GM18502 (cell line): ENCODE results near the gene LHCGR.
"Not testable (repeated sequence)": the region's sequence is repeated elsewhere in the genome, so short reads cannot be mapped to it uniquely, and the experiment has no call there.

Source experiments
- ATAC-seq: cut with Tn5 transposase; IDR thresholded peaks from one replicate; pipeline ENCODE4 v1.9.1; 2021; ENCODE audit warnings: mild to moderate bottlenecking; ENCODE audit not compliant: unreplicated experiment, poor library complexity

Gene LHCGR

DNA sequence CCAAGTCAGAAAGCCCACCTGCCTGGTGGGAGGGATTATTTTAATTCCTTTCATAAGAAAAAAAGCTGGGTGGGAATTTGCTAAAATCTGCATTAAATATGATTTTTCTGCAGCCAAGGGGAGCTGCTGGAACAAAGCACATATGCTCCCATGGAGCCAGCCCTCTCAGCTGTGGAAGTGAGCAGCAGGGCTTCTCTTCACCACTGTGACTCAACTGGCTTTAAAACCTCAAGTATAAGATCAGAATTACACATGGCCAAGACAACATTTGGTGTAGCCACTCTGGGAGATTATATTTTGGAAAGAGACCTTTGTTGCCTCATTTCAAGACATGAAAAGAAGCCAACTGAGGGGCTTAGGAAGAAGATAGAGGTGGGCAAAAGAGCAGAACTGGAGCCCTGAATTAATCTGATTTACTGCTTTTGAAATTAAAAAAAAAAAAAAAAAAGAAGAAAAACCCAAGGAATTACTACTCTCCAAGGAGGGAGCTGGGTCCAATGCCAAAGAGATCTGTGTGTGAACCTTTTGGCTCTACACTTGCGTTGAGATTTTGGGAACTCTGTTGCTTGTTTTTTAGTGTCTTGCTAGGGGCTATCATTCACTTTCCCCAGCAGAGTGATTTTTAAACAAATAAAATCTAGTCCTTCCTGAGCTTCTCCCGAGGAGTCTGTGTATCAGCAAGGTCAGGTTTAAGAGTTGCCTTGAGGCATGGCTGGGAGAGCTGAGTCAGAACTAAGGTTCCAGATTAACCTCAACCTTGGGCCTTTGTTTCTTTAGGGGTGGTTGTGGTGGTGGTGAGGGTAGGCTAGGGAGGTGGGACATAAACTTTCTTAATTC is 6.0 kb downstream of the LHCGR start:
- ATAC-seq, result peak; percentile 76

DNA sequence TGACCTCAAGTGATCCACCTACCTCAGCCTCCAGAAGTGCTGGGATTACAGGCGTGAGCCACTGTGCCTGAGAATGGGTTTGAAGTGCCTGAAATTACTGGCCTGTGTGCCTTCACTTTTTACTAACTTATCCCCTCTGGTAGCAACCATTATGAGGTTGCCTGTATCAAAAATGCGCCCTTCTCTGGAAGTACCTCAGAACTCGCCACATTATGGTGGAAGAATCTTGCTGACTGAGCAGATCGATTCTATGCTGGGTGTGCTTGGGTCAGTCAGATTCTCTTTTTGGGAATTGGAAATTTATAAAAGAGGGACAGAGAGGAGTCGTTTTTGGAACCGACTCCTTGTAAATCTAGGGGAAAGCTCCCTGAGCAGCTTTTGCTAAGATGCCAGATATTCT is 8.2 kb downstream of the LHCGR start:
- no peak for ATAC-seq

DNA sequence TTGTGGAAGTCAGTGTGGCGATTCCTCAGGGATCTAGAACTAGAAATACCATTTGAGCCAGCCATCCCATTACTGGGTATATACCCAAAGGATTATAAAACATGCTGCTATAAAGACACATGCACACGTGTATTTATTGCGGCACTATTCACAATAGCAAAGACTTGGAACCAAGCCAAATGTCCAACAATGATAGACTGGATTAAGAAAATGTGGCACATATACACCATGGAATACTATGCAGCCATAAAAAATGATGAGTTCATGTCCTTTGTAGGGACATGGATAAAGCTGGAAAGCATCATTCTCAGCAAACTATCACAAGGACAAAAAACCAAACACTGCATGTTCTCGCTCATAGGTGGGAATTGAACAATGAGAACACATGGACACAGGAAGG is 16.3 kb downstream of the LHCGR start:
- not testable (repeated sequence) for ATAC-seq

DNA sequence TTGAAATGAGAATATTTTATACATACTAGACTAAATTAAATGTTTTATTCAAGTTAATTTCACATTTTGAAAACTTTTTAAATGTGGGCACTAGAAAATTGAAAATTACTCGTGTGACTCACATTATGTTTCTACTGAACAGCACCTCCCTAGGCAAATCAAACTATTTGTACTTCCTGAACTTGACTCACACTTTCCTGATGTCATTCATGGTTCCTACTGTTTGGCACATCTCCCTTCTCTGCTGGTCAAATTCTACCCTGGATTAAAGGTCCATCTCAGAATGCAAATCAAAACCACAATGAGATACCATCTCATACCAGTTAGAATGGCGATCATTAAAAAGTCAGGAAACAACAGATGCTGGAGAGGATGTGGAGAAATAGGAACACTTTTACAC is 16.7 kb downstream of the LHCGR start:
- no peak for ATAC-seq

DNA sequence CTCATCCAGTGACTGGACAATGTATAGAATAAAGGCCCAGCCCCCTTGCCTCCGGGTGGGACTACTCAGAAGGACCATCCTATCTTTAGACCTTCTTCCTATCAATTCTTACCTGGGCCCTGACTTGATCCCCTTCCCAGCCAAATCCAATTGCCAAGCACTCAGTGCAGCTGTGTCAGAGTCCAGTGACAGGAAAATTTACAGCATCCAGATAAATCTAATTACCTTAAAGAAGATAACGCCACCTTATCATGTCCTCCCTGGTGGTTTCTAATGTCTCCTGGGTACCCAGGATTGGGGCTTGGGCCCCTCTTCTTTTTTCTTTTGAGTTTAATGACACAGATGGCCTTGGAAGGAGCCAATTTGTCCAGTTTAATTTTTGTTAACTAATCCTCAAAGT is 19.3 kb downstream of the LHCGR start:
- ATAC-seq, result no peak

DNA sequence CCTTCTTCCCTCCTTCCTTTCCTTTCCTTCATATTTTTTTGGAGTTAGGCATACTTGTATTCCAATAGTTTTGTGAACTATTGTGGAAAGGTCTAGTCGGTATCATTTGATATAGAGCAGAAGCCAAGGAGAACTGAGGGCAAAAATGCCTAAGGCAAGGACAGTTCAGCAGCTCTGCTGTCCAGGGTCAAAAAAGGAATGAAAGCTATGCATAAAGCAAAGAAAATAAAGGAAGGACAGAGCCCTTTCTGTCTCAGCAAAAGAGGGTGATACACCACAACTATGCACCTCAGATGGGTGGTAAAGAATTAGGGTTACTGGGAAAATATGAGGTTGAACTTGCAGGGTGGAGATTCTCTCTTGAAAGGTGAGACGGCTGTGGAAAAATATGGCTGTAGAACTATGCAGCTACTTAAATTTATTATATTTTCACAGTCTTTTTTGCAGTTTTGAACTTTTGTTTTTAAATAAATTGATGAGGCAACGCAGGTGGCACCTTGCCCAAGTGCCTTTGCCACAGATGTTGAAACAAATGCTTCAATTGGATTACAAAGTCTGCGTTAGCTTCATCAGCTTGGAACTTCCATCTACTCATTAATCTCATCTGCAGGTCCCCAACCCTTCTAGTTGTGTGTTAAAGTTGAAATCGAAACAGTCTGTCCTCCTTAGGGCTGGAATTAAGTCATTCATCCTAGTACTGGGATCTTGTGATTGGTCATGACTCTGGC is 20.8 kb downstream of the LHCGR start:
- no peak for ATAC-seq

DNA sequence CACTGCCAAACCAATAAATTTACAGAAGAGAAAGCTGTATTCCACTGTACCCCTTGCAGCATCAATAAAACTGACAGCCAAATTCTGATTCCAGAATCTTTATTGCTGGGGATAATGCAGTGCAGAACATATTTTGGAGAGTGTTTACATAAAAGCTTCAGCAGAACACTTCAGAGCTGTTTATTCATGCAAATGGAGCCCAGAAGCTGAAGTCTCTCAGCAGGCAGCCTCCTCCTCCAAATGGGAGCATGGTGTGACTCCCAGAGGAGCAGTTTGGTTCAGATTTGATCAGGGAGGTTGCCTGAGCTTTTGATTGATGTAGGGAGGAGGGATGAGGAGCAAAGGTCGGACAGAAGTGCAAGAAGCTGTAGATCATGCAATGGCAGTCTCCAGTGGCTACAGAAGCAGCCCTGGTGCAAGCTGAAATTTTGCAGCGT is 22.4 kb downstream of the LHCGR start:
- ATAC-seq, result no peak

DNA sequence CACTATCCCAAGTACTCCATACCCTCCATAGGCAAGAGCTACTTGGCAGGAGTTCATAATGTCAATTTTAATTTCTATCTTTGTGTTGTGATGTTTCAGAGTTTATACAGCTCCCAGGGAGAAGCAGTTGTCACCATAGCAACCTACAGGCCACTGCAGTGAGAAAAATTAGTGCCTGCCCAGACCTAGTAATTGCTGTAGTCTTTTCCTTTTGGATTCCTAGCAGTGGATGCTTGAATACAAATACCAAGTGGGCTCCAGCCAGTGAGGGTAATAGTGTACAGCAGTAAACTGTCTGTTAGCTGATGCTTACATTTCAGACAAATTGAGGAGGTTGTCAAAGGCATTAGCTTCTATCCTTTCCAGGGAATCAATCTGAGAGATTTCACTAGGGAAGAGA is 26.7 kb downstream of the LHCGR start:
- ATAC-seq, result no peak

DNA sequence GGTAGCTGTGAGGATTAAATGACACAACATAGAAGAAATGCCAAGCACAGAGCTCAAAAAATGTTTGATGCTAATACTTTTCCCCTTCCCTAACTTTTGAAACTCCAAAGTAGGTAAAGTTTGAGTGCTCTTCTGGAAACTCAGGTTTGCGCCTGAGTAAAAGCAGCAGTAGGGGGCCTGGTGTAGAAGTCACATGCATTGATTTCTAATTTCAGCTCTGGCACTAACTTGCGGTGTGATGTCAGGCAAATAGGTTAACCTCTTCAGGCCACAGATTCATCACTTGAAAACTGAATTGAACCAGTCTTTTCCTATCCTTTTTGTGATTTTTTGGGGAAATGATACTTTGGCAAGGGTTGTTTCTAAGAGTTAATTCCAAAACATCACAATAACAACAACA is 27.2 kb downstream of the LHCGR start:
- no peak for ATAC-seq

DNA sequence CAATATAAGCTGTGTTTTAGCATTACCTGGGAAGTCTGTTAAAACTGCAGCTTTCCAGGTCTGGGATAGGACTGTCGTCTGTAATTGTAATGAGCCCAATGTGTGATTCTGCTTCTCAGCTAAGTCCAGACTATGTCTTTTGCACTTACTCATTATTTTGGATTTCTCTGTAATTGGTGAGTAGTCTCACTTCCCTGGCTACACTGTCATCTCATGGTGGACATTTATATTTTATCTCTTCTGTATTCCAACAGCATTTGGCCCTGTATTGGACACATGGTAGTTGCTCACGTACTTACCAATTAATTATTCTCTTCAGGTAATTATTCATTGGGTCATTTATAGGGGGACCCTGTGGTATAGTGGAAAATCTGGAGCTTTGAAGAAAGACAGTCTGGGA is 28.0 kb downstream of the LHCGR start:
- no peak for ATAC-seq

DNA sequence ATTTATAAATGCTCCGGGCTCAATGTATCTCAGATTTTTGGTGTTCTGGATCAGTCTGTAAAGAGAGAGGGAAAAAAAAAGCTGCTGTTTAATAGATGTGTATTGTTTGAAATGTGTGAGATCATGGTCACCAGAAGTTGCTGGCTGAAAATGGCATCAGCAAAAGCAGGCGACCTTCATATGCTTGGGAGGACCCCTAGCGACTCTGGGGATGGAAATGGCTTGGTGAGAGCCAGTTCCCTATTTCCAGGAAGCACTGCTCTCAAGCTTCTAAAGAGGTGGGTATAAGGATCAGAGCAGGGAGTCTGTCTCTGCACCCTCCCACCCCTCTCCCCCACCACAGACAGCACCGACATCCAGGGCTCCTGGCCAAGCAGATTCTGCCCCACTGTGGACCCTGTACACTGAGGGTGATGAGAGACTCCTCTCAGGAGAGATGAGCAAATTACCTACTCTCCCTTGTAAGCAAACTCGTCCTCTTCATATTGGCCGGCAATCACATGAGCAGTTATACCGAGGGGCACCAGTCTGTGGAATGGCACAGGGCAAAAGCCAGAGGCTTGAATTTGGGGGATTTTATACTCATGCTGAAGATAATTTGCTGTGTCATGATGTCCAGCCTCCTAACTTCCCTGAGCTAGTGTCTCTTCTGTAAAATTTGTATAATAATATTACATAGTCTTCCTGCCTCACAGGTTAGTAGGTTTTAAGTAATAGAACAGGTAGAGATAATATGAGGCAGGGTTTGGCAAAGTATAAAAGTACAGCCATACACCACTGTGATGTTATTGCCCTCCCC is 29.6 kb downstream of the LHCGR start:
- ATAC-seq, result no peak

DNA sequence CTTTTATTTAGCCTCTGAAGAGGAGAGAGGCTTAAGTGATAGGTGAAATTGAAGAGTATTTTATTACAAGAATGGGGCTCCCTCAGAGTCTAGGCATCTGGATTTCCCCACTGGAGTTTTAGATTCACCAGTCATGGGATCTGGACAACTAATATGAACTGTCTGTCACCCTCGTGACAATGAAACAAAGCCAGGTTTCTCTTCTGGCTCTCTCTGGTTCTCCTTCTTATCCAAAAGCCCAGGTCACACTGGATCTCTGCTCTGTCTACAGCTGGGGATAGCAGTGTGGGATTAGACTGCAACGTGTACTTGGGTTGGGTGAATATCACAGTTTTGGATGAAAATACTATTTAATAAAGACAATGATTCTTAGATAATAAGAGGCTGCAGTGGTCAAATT is 31.2 kb downstream of the LHCGR start:
- ATAC-seq, result no peak

DNA sequence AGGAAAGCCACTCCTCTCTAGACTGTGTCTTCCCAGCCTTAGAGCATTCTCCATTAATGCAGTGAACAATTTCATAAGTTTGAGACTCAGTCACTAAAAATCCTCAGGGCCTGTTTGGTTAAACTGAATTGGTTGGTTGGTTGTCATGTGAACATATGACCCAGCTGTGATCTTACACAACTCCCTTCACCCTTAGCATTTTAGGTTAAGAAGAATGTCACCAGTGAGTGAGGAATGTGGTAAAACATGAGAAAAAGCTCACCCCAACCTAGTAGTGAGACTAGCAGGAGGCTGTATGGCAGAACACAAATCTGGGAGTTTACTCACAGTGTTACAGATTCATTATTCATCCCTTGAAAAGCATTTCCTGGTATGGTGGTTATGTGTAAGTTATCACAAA is 32.4 kb downstream of the LHCGR start:
- no peak for ATAC-seq

DNA sequence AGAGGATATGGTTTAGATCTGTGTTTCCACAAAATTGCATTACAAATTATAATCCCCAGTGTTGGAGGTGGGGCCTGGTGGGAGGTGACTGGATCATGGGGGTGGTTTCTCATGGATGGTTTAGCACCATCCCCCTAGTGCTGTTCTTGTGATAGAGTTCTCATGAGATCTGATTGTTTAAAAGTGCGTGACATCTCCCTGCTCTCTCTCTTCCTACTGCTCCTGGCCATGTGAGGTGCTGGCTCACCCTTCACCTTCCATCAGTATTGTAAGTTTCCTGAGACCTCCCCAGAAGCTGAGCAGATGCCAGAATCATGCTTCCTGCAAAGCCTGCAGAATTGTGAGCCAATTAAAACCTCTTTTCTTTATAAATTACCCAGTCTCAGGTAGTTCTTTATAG is 33.1 kb downstream of the LHCGR start:
- no peak for ATAC-seq

DNA sequence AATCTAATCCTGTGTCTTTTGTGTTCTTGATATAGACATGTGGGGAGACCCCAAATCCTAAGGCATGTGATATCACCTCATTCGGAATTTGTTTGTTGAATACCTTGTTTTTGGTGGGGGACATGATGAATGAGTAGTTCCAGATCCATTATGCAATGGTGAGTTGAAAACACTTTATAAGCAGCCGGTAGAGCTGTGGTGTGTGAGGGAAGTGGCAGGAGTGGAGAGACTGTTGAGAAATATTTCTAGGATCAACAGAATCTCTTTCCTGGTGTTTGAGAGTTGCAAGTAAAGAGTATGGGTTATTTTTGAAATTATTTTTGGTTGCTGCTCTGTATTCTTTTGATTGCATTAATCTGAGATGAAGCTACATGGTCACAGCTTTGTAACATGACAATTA is 34.4 kb downstream of the LHCGR start:
- no peak for ATAC-seq

DNA sequence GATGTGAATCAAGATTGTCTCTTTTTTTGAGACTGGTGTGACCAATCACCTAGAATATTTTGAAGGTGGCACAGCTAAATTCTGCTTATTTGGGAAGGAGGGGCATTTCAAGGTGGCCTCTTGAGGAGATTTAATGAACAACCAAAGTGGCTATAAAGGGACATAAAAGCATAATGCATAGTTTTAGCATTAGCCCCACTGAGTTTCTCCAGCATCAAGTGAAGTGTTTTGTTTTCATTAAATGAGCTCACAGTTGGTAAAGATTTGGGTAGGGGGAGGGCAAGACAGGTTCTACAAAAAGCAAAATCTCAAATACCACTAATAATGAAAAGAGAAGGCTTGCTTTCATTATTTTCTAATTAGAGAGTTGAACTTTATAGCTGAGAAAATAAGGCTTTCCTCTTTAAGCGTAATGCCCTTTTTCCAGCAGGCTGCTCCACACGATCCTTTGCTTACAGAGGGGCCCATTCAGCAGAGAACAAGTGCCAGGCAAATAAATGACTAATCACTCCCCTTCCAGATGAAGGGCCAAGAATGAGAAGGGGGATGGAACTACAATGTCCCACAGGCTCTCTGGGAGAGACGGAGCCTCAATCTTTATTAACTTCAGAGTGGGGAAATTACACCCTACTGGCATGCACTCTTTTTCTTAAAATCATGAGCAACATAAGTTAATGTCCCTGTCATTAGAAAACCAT is 35.9 kb downstream of the LHCGR start:
- no peak for ATAC-seq

DNA sequence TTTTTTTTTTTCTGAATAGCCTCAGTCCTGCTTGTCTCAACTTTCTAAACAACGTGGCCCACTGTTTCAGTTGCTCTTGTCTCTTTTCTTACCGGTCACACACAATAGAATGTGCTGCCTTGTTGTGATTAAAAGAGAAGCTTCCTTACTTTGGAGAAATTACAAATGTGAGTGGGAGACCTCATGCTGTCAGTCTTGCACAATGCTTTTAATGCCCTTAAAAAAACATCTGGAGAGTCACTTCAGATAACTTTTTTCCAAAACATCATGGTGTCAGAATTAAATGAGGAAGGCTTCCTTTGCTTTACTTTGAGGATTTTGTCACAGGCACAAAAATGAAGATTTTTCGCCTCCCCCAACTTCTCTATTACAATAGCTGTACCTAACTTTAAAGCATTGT is 37.7 kb downstream of the LHCGR start:
- ATAC-seq, result no peak

DNA sequence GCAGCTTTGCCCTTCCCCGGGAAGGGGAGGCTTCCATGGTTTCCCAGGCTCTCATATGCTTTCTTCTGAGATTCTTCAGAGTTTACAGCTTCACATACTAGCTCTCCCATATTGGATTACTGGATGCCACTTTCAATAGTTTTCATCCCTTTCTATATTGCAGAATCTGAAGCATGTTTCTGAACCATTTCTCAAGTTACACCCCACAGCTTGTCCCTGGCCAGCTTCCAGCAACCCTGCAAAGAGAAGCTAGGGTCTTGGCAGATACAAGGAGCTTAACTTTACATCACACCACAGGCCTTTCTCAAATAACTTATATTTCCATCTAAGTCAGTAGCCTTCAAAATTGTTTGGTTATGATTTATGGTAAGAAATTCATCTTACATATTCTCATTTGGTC is 39.6 kb downstream of the LHCGR start:
- ATAC-seq, result no peak

DNA sequence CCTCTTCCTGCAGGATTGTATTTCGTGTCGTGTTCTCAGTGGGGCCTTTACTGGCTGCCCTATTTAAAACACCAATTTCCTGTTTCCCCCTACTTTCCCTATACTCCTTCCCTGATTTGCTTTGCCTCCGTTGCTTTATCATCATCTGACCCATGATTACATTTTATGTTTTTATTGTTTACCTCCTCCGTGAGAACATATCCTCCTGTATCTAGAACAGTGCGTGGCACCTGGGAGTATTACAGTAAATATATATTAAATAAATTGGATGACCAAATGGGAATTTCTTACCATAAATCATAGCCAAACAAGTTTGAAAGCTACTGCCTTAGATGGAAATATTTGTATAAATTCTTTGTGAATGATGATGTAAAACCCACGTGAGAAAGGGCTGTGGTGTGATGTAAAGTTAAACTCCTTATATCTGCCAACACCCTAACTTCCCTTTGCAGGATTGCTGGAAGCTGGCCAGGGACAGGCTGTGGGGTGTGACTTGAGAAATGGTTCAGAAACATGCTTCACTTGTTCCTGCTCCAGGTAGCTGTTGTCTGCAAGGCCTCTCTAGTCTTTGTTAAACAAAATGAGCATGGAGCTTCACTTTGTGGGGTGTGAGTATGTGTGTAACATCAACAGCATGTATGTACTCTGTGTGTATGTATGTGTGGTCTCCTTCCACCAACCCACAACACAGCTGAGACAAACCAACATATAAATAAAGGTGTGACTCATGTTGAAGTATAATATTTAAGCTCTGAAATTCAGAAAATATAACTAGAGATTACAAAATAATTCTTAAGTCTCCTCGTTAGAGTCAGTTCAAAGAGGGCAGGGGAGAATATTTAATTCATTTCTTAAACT is 40.3 kb downstream of the LHCGR start:
- no peak for ATAC-seq

DNA sequence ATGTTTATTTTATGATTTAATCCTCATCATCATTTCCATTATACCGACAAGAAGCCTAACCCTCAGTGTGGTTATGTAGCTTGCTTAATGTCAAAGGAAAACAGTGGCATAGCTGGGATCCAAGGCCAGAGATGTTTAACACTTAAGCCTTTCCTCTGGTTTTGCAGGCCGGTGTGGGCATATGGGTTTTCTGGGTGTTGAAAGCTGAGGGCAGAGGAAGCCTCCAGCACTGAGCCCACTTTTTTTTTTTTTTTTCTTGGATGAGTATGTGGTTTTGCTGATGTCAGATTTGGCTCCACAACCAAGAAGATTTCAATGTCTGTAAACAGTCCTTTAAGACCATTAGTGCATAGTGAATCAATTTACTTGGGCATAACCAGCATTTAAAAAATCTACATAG is 41.3 kb downstream of the LHCGR start:
- ATAC-seq, result no peak
